Neural crest cell (in vitro differentiated cells): ENCODE measurements around the gene UBQLN4. TPM values are rescaled to one million over a fixed set of nuclear protein-coding genes. Genes with fewer than 3 reads are reported as not detected.

Experiments
- DNase-seq: peaks from one replicate; pipeline ENCODE4 v3.0.0; 2021; ENCODE audit warnings: low read depth, mixed read lengths, low spot score
- H3K27ac Mint-ChIP-seq: one replicate; pipeline ENCODE4 v1.8.0; 2021; ENCODE audit warnings: mild to moderate bottlenecking, mixed read lengths; ENCODE audit not compliant: unreplicated experiment
- H3K27me3 Mint-ChIP-seq: 2 replicates; pipeline ENCODE4 v1.8.0; 2021; ENCODE audit warnings: low read depth, mild to moderate bottlenecking, mixed read lengths
- H3K36me3 Mint-ChIP-seq: 2 replicates; pipeline ENCODE4 v1.8.0; 2021; ENCODE audit warnings: low read depth, mild to moderate bottlenecking, mixed read lengths
- H3K4me1 Mint-ChIP-seq: 2 replicates; pipeline ENCODE4 v1.8.0; 2021; ENCODE audit warnings: mixed read lengths
- H3K4me3 Mint-ChIP-seq: one replicate; pipeline ENCODE4 v1.8.0; 2021; ENCODE audit warnings: mild to moderate bottlenecking, mixed read lengths
- H3K9me3 Mint-ChIP-seq: 2 replicates; pipeline ENCODE4 v1.8.0; 2021; ENCODE audit warnings: mixed read lengths
- long read RNA-seq: library from polyadenylated mRNA; unstranded; transcript quantifications from one replicate; pipeline ENCODE4 v2.0.0, GENCODE V29; 2020
- total RNA-seq: library from RNA; stranded (reverse); gene quantifications from 2 replicates; pipeline ENCODE4 v1.2.1, GENCODE V29; 2021
- TF ChIP-seq, protein P1 (sequence below): fragments of 200-600 bp; sonication (generic); conservative IDR thresholded peaks from 2 replicates; pipeline ENCODE4 v1.5.0; 2021; ENCODE audit warnings: antibody characterized with exemption, mild to moderate bottlenecking

Gene UBQLN4
- 70.4 and 78.0 TPM in 2 replicates for total RNA-seq
- long read RNA-seq, partial matches to known transcripts, result 19 of 20 reads
- long read RNA-seq, other reads (novel, unspliced or antisense), result 1 of 20 reads

DNA sequence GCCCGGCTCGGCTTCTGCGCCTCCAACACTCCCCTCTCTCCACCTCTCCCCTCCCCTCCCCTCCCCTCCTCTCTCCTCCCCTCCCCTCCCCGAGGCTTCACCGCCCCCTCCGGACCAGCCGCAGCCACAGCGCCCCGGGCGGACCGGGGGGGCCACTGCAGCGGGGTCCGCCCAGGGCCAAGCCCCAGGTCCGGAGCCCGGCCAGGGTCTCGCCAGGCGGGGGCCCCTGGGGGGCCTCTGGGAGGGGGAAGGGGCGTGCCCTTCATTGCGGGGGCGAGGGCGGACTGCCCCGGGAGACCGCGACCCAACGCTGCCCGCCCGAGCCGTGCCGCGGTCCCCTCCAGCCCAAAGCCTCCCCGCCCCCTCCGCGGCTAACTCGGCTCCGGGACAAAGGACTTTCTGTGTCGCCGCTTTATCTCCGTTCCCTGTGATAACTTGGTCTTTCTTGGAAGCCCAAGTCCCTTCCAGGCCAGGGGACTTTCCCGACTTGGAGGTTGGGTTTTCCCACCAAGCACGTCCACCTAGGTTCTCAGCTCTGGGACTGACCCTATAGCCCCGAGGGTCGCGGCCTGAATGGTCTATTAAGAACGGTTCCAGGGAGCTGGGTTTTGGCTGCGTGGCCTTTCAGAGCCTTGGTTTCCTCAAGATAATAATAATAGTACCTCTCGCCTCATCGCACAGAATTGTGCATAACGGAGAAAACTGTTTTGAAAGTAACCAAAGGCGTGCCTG, at the start of gene UBQLN4:
Gene UBQLN4 (minus strand): TSS at position 31 of the 732 bp plus-strand sequence. CDS start 97 bp downstream, outside the sequence.
- TF ChIP-seq, protein P1, sequence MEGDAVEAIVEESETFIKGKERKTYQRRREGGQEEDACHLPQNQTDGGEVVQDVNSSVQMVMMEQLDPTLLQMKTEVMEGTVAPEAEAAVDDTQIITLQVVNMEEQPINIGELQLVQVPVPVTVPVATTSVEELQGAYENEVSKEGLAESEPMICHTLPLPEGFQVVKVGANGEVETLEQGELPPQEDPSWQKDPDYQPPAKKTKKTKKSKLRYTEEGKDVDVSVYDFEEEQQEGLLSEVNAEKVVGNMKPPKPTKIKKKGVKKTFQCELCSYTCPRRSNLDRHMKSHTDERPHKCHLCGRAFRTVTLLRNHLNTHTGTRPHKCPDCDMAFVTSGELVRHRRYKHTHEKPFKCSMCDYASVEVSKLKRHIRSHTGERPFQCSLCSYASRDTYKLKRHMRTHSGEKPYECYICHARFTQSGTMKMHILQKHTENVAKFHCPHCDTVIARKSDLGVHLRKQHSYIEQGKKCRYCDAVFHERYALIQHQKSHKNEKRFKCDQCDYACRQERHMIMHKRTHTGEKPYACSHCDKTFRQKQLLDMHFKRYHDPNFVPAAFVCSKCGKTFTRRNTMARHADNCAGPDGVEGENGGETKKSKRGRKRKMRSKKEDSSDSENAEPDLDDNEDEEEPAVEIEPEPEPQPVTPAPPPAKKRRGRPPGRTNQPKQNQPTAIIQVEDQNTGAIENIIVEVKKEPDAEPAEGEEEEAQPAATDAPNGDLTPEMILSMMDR, result peak; percentile 53
- Mint-ChIP-seq H3K27ac (peak within 1 kb of the TSS; percentile 100), H3K27me3 (peaks cover 2% of the 10 kb centered on the region), H3K4me1 (peaks cover 41% of the 10 kb centered on the region), H3K4me3 (peak within 1 kb of the TSS; percentile 97), H3K36me3 (peaks cover 2% of the 10 kb centered on the region), H3K9me3 (no peaks in the 10 kb centered on the region)
- DNase-seq, result peak; percentile 81

DNA sequence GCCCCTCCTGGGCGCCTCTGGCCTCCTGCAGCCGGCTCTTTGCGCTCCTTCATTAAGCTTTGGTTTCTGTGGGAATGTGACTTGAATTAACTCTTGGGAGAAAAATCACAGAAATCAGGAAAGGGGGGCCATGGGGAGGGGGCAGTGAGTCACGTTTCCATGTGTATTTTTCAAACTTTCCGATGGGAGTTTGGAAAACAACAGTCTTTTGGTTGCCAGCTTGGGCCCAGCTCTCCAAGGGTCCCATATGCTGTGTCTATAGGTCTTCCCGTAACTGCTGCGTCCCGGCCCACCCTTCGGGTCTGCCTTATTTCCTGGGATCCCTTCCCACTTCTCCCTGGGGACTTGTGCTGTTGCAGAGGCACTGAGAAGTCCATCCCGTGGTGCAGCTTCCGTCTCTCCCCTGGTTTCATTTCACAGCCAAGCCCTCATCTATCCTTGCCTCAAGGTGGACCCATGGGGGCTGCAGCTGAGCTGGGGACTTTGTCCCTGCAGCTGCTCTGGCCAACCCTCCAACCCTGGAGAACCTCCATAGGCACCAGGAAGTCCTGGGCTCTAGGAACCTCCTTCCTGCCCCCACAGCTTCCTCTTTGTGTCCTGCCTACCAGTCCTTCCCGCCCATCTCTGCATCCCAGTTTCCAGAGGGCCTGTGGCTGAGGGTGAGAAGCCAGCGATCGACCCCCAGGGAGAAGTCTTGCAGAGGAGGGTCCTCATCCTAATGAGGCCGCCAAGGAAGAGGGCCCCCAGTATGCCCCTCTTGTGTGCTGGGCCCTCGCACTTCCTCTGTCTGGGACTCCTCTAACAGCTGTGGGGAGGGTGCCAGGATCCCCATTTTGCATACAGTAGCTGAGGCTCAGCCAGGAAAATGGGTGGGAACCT, 49.3 kb upstream of the UBQLN4 start:
- H3K9me3 Mint-ChIP-seq, result no peaks in the 10 kb centered on the region
- H3K27ac Mint-ChIP-seq, result peak overlapping the region; percentile 12
- no peak overlapping the region for H3K4me3 Mint-ChIP-seq
- H3K4me1 Mint-ChIP-seq, result peaks cover 76% of the 10 kb centered on the region
- DNase-seq, result no peak
- TF ChIP-seq, protein P1, result no peak
- H3K36me3 Mint-ChIP-seq, result peaks cover 9% of the 10 kb centered on the region
- no peaks in the 10 kb centered on the region for H3K27me3 Mint-ChIP-seq

GRCh38 chr1:156101880-156102279, 48.3 kb upstream of the UBQLN4 start:
- Mint-ChIP-seq H3K4me1 (peaks cover 73% of the 10 kb centered on the region), H3K27ac (peak overlapping the region; percentile 88), H3K4me3 (no peak overlapping the region)

DNA sequence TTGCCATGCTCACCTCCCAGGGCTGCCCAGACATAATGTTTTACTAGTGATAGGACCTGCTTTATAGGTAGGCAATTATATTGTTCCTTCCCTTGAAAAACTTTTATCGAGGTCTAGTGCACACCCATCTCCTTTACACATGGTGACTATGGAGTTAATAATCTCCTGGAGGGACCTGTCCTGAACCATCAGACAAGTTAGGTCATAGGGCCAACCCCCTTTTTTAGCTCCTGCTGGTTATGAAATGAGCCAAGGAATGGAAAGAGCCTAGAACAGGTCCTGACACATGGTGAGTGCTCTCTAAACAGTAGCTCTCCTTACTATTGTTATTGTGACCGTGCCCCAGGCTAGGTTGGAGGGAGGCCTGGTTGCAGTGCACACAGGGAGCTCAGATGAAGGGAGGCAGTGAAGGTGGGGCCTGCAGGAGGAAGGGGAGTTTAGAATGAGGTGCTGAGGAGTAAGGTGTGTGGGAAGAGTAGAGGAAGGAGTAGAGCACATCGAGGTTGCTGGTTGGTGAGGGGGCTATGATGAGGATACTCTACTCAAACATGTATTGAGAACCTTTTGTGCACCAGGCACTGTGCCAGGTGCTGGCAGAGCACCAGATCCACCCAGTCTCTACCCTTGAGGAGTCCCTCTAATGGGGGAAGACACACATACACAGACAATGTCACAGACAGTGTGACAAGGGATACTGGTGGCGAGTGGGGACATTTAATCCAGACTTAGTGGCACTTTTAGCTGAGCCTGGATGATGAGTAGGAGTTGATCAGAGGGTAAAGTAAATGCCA, 46.8 kb upstream of the UBQLN4 start:
- Mint-ChIP-seq H3K27me3 (no peaks in the 10 kb centered on the region), H3K4me3 (peak overlapping the region; percentile 47), H3K36me3 (peaks cover 9% of the 10 kb centered on the region), H3K4me1 (peaks cover 73% of the 10 kb centered on the region), H3K27ac (peak overlapping the region; percentile 95), H3K9me3 (no peaks in the 10 kb centered on the region)
- TF ChIP-seq, protein P1, result no peak
- DNase-seq, result no peak

More at GRCh38 chr1:156101880-156102279, 48.3 kb upstream of the UBQLN4 start:
- TF ChIP-seq, protein P1, result no peak
- no peaks in the 10 kb centered on the region for H3K9me3 Mint-ChIP-seq
- no peak for DNase-seq
- H3K27me3 Mint-ChIP-seq, result no peaks in the 10 kb centered on the region
- H3K36me3 Mint-ChIP-seq, result peaks cover 9% of the 10 kb centered on the region

- no peaks in the 10 kb centered on the region for H3K9me3 Mint-ChIP-seq
- H3K4me3 Mint-ChIP-seq, result no peak overlapping the region
- no peak for DNase-seq
- H3K4me1 Mint-ChIP-seq, result peaks cover 62% of the 10 kb centered on the region
- no peaks in the 10 kb centered on the region for H3K27me3 Mint-ChIP-seq
- no peak overlapping the region for H3K27ac Mint-ChIP-seq
- TF ChIP-seq, protein P1, result no peak
- H3K36me3 Mint-ChIP-seq, result peaks cover 9% of the 10 kb centered on the region
Observed at GRCh38 chr1:156099282-156099681, 45.7 kb upstream of the UBQLN4 start.
